Measurements from ENCODE around the gene MAP2K7. TPM values are rescaled to one million over a fixed set of nuclear protein-coding genes. Genes with fewer than 3 reads are reported as not detected.

Gene MAP2K7
- total RNA-seq, 1 donor, result 14.8 TPM

- no peak for TF ChIP-seq CTCF (IDR thresholded peaks at IDR 0.05; ENCODE audit: extremely low read depth, low read depth, low read length)
- H2AFZ ChIP-seq (ENCODE audit: low read length), result no peak within 1 kb of the TSS
- peaks cover 26% of the 10 kb centered on the region for H3K27me3 ChIP-seq (ENCODE audit: insufficient read depth, low read length)
- H3K79me2 ChIP-seq (ENCODE audit: insufficient read depth, low read length), result no peaks in the 10 kb centered on the region
- no peak within 1 kb of the TSS for H3K4me3 ChIP-seq (ENCODE audit: insufficient read depth, low read length)
- H3K27ac ChIP-seq (ENCODE audit: low read depth, low read length), result no peak within 1 kb of the TSS
- no peaks in the 10 kb centered on the region for H3K9me3 ChIP-seq (ENCODE audit: low read depth, low read length)
- no peak within 1 kb of the TSS for H3K4me2 ChIP-seq (ENCODE audit: insufficient read depth, low read length)
- DNase-seq (ENCODE audit: insufficient read length, low spot score, missing footprints), result peak; percentile 67
- peaks cover 3% of the 10 kb centered on the region for H4K20me1 ChIP-seq (ENCODE audit: insufficient read depth, low read length)
- peaks cover 14% of the 10 kb centered on the region for H3K36me3 ChIP-seq (ENCODE audit: insufficient read depth, low read length)
- H3K4me1 ChIP-seq (ENCODE audit: insufficient read depth, low read length), result peaks cover 6% of the 10 kb centered on the region
Observed at GRCh38 chr19:7914598-7915045, 10.9 kb downstream of the MAP2K7 start, which contains the start of gene TGFBR3L. TSS of gene TGFBR3L (plus strand) at chr19:7914830.

- Histone ChIP-seq H3K4me3 (ENCODE audit: insufficient read depth, low read length) (peak overlapping the region; percentile 63), H3K4me2 (ENCODE audit: insufficient read depth, low read length) (peak overlapping the region; percentile 61), H3K27me3 (ENCODE audit: insufficient read depth, low read length) (peaks cover 26% of the 10 kb centered on the region), H3K27ac (ENCODE audit: low read depth, low read length) (no peak overlapping the region), H3K4me1 (ENCODE audit: insufficient read depth, low read length) (peaks cover 11% of the 10 kb centered on the region), H3K36me3 (ENCODE audit: insufficient read depth, low read length) (peaks cover 11% of the 10 kb centered on the region), H3K9me3 (ENCODE audit: low read depth, low read length) (no peaks in the 10 kb centered on the region), H4K20me1 (ENCODE audit: insufficient read depth, low read length) (peaks cover under 1% of the 10 kb centered on the region), H2AFZ (ENCODE audit: low read length) (no peak overlapping the region), H3K79me2 (ENCODE audit: insufficient read depth, low read length) (no peaks in the 10 kb centered on the region)
- DNase-seq (ENCODE audit: insufficient read length, low spot score, missing footprints), result peak; percentile 87
- TF ChIP-seq CTCF (IDR thresholded peaks at IDR 0.05; ENCODE audit: extremely low read depth, low read depth, low read length), result no peak
Observed at GRCh38 chr19:7915250-7916102, 11.8 kb downstream of the MAP2K7 start.

GRCh38 chr19:7916103-7916954 is 12.7 kb downstream of the MAP2K7 start:
- Histone ChIP-seq H2AFZ (ENCODE audit: low read length) (no peak overlapping the region), H3K27ac (ENCODE audit: low read depth, low read length) (no peak overlapping the region), H3K4me1 (ENCODE audit: insufficient read depth, low read length) (peaks cover 15% of the 10 kb centered on the region), H3K79me2 (ENCODE audit: insufficient read depth, low read length) (no peaks in the 10 kb centered on the region), H4K20me1 (ENCODE audit: insufficient read depth, low read length) (no peaks in the 10 kb centered on the region), H3K36me3 (ENCODE audit: insufficient read depth, low read length) (peaks cover 7% of the 10 kb centered on the region), H3K9me3 (ENCODE audit: low read depth, low read length) (no peaks in the 10 kb centered on the region), H3K4me3 (ENCODE audit: insufficient read depth, low read length) (peak overlapping the region; percentile 63), H3K27me3 (ENCODE audit: insufficient read depth, low read length) (peaks cover 26% of the 10 kb centered on the region), H3K4me2 (ENCODE audit: insufficient read depth, low read length) (peak overlapping the region; percentile 61)
- DNase-seq (ENCODE audit: insufficient read length, low spot score, missing footprints), result peak; percentile 92
- TF ChIP-seq CTCF (IDR thresholded peaks at IDR 0.05; ENCODE audit: extremely low read depth, low read depth, low read length), result no peak

- H3K4me1 ChIP-seq (ENCODE audit: insufficient read depth, low read length), result peaks cover 21% of the 10 kb centered on the region
- peak overlapping the region; percentile 77 for H3K4me2 ChIP-seq (ENCODE audit: insufficient read depth, low read length)
- peak overlapping the region; percentile 15 for H2AFZ ChIP-seq (ENCODE audit: low read length)
- TF ChIP-seq CTCF (IDR thresholded peaks at IDR 0.05; ENCODE audit: extremely low read depth, low read depth, low read length), result no peak
- H3K27ac ChIP-seq (ENCODE audit: low read depth, low read length), result no peak overlapping the region
- peaks cover 7% of the 10 kb centered on the region for H3K36me3 ChIP-seq (ENCODE audit: insufficient read depth, low read length)
- H3K27me3 ChIP-seq (ENCODE audit: insufficient read depth, low read length), result peaks cover 26% of the 10 kb centered on the region
- H3K4me3 ChIP-seq (ENCODE audit: insufficient read depth, low read length), result peak overlapping the region; percentile 63
- no peak for DNase-seq (ENCODE audit: insufficient read length, low spot score, missing footprints)
- peaks cover 4% of the 10 kb centered on the region for H4K20me1 ChIP-seq (ENCODE audit: insufficient read depth, low read length)
- peaks cover 5% of the 10 kb centered on the region for H3K79me2 ChIP-seq (ENCODE audit: insufficient read depth, low read length)
- H3K9me3 ChIP-seq (ENCODE audit: low read depth, low read length), result no peaks in the 10 kb centered on the region
Observed at GRCh38 chr19:7916955-7917266, 13.2 kb downstream of the MAP2K7 start.

All from osteoblast (primary cell).